ENCODE results near the gene AQP9.

Gene AQP9

DNA sequence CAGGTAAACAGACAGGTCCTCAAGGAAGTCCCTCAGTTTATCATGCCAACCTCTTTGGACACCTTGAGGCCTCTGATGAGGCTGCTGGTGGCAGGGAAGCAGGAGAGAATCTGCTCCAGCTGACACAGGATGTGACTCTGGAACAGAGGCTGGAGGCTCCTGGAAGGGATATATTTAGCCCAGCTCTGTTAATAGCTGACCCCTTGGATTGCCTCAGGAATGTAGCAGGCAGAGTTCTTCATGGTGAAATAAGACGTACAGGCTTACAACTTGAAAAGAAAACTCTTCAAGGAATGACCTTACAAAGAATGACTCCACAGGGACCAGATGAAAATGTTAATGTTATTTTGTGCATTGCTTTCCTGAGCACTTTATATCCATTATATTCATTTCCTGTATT, 90.5 kb downstream of the AQP9 start:
- DNase-seq, result no peak

- DNase-seq, result no peak
Observed at GRCh38 chr15:58229297-58229768, 91.2 kb downstream of the AQP9 start.

DNA sequence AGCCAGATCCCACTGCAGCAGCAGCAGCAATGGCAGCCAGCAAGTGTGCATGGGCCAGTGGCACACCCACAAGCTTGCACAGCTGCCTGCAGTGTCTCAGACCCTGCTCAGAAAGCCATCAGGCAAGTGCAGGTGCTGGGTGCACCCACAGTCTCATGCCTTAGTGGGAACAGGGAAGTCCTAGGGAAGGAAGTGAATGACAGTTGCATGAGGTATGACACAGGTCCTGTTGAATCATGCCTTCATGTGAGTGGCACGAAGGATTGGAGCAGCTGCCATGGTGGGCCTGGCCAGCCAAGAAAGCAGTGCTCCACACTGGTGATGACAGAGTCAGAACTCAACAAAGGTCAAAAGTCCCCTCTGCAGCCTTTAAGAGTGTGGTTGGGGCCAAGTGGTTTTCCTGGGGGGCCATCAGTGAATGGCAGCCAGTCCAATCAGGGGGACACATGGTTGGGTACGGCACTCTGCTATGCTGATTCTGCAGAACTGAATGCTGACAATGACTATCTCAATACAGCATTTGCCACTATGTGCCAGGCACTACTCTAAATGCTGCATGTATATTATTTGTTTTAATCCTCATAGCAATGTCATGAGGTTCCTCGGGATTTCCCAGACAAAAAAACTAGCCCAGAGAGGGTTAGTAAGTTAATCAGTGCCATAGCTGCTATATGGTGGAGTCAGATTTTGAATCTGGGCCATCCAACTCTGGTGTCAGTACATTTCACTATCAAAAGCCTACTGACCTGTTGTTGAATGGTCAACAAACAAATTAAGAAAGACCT, 94.3 kb downstream of the AQP9 start:
- DNase-seq, result no peak

GRCh38 chr15:58233341-58233740, 95.2 kb downstream of the AQP9 start:
- DNase-seq, result no peak
